CD4-positive, alpha-beta memory T cell (primary cell): ENCODE results near the gene PPIC. TPM values are rescaled to one million over a fixed set of nuclear protein-coding genes. Genes with fewer than 3 reads are reported as not detected.

Experiments
- CTCF ChIA-PET: fragments of 350-600 bp; sonication (Branson Sonifier 250); formaldehyde crosslinking; loops from one replicate; lab custom pipeline; 2021; ENCODE audit warnings: inconsistent platforms; ENCODE audit not compliant: partially characterized antibody; lab: Charles Lee
- POLR2A ChIA-PET: fragments of 350-600 bp; sonication (Branson Sonifier 250); formaldehyde crosslinking; loops from one replicate; lab custom pipeline; 2021; ENCODE audit not compliant: partially characterized antibody; lab: Charles Lee
- DNase-seq, 5 donors: peaks; one replicate each; pipeline versions ENCODE4 v3.0.0 to v3.0.0-alpha.2; 2020 to 2022; ENCODE audit warnings: mixed read lengths in 1 of 5
- H3K27ac ChIP-seq: one replicate; pipeline ENCODE4 v1.7.0; 2013; ENCODE audit warnings: low read depth, low read length
- H3K27me3 ChIP-seq: 2 replicates; pipeline ENCODE4 v1.7.0; 2013; ENCODE audit warnings: mild to moderate bottlenecking, low read length, moderate library complexity; ENCODE audit not compliant: insufficient read depth
- H3K36me3 ChIP-seq: 2 replicates; pipeline ENCODE4 v1.7.0; 2013; ENCODE audit warnings: mild to moderate bottlenecking, low read length, moderate library complexity; ENCODE audit not compliant: insufficient read depth
- H3K4me1 ChIP-seq: 2 replicates; pipeline ENCODE4 v1.7.0; 2013; ENCODE audit warnings: mild to moderate bottlenecking, low read length, moderate library complexity; ENCODE audit not compliant: insufficient read depth
- H3K4me3 ChIP-seq, 2 donors: one replicate each; pipeline ENCODE4 v1.7.0; 2013; ENCODE audit warnings: low read length in 2 of 2, mild to moderate bottlenecking in 1 of 2
- H3K9me3 ChIP-seq, 2 donors: one replicate each; pipeline ENCODE4 v1.7.0; 2013; ENCODE audit warnings: low read length in 2 of 2, control low read depth in 1 of 2; ENCODE audit not compliant: control insufficient read depth in 1 of 2
- H3K27ac Mint-ChIP-seq, 7 donors: one replicate each; pipeline ENCODE4 v1.8.0; 2020 to 2021; ENCODE audit warnings: mixed read lengths in 7 of 7, mild to moderate bottlenecking in 6 of 7, inconsistent platforms in 3 of 7, moderate library complexity in 3 of 7
- H3K27me3 Mint-ChIP-seq, 2 donors: one replicate each; pipeline ENCODE4 v1.8.0; 2020 to 2021; ENCODE audit warnings: mixed read lengths in 2 of 2
- H3K36me3 Mint-ChIP-seq, 2 donors: one replicate each; pipeline ENCODE4 v1.8.0; 2020 to 2021; ENCODE audit warnings: mixed read lengths in 2 of 2, inconsistent platforms in 1 of 2, mild to moderate bottlenecking in 1 of 2
- H3K4me1 Mint-ChIP-seq, 4 donors: one replicate each; pipeline ENCODE4 v1.8.0; 2020 to 2021; ENCODE audit warnings: mixed read lengths in 4 of 4, mild to moderate bottlenecking in 1 of 4
- H3K4me3 Mint-ChIP-seq, 8 donors: one replicate each; pipeline ENCODE4 v1.8.0; 2020 to 2021; ENCODE audit warnings: mixed read lengths in 8 of 8, mild to moderate bottlenecking in 7 of 8, moderate library complexity in 6 of 8, inconsistent platforms in 3 of 8
- H3K9me3 Mint-ChIP-seq, 8 donors: one replicate each; pipeline ENCODE4 v1.8.0; 2020 to 2021; ENCODE audit warnings: mixed read lengths in 8 of 8, mild to moderate bottlenecking in 5 of 8, inconsistent platforms in 3 of 8, moderate library complexity in 1 of 8
- intact Hi-C: fragments of 100-400 bp; cut with micrococcal nuclease; formaldehyde crosslinking; loops from one replicate; pipeline ENCODE4 v1.15.1; 2023
- polyA plus RNA-seq, 2 donors: library from polyadenylated mRNA; unstranded; fragments of 300-500 nt; fragmentation: Illumina TruSeq; gene quantifications; one replicate each; pipeline ENCODE4 v1.2.3, GENCODE V29; 2021
- total RNA-seq, 2 experiments: library from RNA; stranded (reverse); gene quantifications; one replicate each; pipeline ENCODE4 v1.2.3, GENCODE V29; 2021

Gene PPIC
- total and polyA plus RNA-seq, 4 experiments from 2014 or later, result not detected

DNA sequence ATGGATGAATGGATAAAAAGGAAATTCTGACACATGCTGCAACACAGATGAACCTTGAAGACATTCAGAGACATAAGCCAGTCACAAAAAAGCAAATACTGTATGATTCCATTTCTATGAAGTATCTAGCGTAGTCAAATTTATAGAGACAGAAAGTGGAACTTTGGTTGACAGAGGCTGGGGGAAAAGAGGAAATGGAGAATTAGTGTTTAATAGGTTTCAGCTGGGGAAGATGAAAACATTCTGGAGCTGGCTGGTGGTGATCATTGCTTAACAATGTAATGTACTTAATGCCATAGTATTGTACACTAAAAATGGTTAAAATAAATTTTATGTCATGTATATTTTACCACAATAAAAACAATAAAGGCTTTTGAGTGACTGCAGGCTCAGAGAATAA lies 24.2 kb downstream of the PPIC start:
- Mint-ChIP-seq H3K9me3 (peaks cover 1 to 12% (median 4%) of the 10 kb centered on the region in 8 donors), H3K36me3 (peaks cover 2 to 28% of the 10 kb centered on the region in 2 donors), H3K4me1 (no peaks in the 10 kb centered on the region), H3K27me3 (no peaks in the 10 kb centered on the region), H3K27ac (no peak overlapping the region), H3K4me3 (no peak overlapping the region)
- ChIA-PET CTCF (no interaction called here), POLR2A (no interaction called here)
- H3K27me3 ChIP-seq, result no peaks in the 10 kb centered on the region
- H3K4me1 ChIP-seq, result no peaks in the 10 kb centered on the region
- no peak for DNase-seq
- no peak overlapping the region for H3K4me3 ChIP-seq
- no peak overlapping the region for H3K27ac ChIP-seq
- no peaks in the 10 kb centered on the region for H3K36me3 ChIP-seq
- intact Hi-C loops, result no loop called here
- H3K9me3 ChIP-seq, result no peaks in the 10 kb centered on the region

DNA sequence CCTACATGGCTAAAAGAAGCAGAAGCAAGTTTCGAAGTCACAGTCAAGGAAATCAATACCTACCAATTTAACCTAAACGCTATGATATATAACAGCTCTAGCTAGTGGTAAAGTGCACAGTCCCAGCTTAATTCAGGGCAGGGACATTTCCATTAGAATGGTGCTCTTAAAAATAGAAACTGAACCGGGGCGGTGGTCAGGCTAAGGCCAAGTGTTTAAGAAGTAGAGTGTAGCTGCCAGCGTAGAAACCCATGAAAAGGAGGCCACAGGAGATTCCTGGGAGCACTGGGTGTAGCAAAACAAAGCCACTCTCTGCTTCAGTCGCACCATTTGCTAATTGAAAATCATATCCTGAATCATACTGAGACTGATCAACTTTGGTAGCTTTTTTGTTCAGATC lies 28.8 kb downstream of the PPIC start:
- intact Hi-C loops, result no loop called here
- no peak overlapping the region for H3K27ac Mint-ChIP-seq
- H3K4me1 Mint-ChIP-seq, result no peaks in the 10 kb centered on the region
- DNase-seq, result no peak
- Histone ChIP-seq H3K4me1 (no peaks in the 10 kb centered on the region), H3K9me3 (no peaks in the 10 kb centered on the region), H3K36me3 (no peaks in the 10 kb centered on the region), H3K27me3 (no peaks in the 10 kb centered on the region), H3K4me3 (no peak overlapping the region), H3K27ac (no peak overlapping the region)
- POLR2A ChIA-PET, result no interaction called here
- no peak overlapping the region for H3K4me3 Mint-ChIP-seq
- CTCF ChIA-PET, result interaction anchor here (1.3 kb wide), 1 partner anchor 13 kb away, joined by 3 read pairs; no protein-coding TSS in a partner anchor
- peaks cover 13 to 44% of the 10 kb centered on the region in 2 donors for H3K36me3 Mint-ChIP-seq
- no peaks in the 10 kb centered on the region for H3K27me3 Mint-ChIP-seq
- peaks cover 0 to 4% (median 0%) of the 10 kb centered on the region in 8 donors for H3K9me3 Mint-ChIP-seq

GRCh38 chr5:123007182-123007581 lies 29.3 kb downstream of the PPIC start:
- Mint-ChIP-seq H3K4me1 (no peaks in the 10 kb centered on the region), H3K4me3 (no peak overlapping the region), H3K36me3 (peaks cover 13 to 40% of the 10 kb centered on the region in 2 donors), H3K27ac (no peak overlapping the region), H3K9me3 (peaks cover 0 to 4% (median 0%) of the 10 kb centered on the region in 8 donors), H3K27me3 (no peaks in the 10 kb centered on the region)
- intact Hi-C loops, result no loop called here
- Histone ChIP-seq H3K27ac (no peak overlapping the region), H3K9me3 (no peaks in the 10 kb centered on the region), H3K36me3 (no peaks in the 10 kb centered on the region), H3K4me3 (no peak overlapping the region), H3K4me1 (no peaks in the 10 kb centered on the region), H3K27me3 (no peaks in the 10 kb centered on the region)
- CTCF ChIA-PET, result interaction anchor here (1.3 kb wide), 1 partner anchor 12 kb away, joined by 3 read pairs; no protein-coding TSS in a partner anchor
- DNase-seq, result no peak
- POLR2A ChIA-PET, result no interaction called here

DNA sequence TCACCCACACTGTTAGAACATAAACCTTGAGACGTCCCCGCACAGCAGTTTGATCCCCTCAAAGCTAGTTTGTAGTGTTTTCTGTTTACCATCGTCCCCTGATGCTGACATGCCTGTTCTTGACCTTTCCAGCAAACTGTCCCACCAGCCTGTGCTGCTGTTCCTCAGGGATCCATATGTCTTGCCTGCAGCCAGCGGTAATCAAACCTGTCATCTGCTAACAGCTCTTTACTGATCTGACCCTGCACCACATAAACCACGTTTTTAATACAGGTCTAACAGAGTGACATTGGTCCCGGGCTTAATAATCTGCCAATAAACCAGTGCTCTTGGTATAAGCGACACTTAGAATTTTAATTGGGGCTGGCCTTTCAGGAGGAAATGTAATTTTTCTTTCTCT lies 34.7 kb downstream of the PPIC start:
- ChIA-PET CTCF (no interaction called here), POLR2A (no interaction called here)
- H3K4me3 Mint-ChIP-seq, result no peak overlapping the region
- H3K36me3 Mint-ChIP-seq, result peaks cover 19 to 22% of the 10 kb centered on the region in 2 donors
- Histone ChIP-seq H3K27ac (no peak overlapping the region), H3K4me1 (no peaks in the 10 kb centered on the region), H3K36me3 (no peaks in the 10 kb centered on the region), H3K9me3 (no peaks in the 10 kb centered on the region), H3K27me3 (no peaks in the 10 kb centered on the region), H3K4me3 (no peak overlapping the region)
- H3K4me1 Mint-ChIP-seq, result no peaks in the 10 kb centered on the region
- intact Hi-C loops, result loop anchor here (5.0 kb wide), 1 partner anchor 810 kb away; no protein-coding TSS in a partner anchor
- H3K9me3 Mint-ChIP-seq, result peaks cover 0 to 2% (median 0%) of the 10 kb centered on the region in 8 donors
- H3K27me3 Mint-ChIP-seq, result no peaks in the 10 kb centered on the region
- no peak for DNase-seq
- no peak overlapping the region for H3K27ac Mint-ChIP-seq

DNA sequence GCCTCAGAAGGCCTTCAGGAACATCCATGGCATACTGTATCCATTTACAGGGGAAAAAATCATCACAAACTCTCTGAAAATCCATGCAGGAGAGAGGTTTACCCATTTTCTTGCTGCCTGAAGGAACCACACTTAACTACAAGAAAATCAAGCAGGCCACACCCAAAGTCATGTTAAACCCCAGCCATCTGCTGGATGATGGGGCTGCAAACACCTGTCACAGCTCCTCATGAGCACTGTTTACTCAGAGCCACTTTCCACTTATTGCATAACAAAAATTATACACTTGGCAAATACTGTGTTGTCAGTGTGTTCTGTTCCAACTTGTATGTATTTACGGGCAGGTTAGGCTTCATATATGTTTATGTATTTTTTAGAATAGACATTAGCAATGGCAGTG lies 35.8 kb downstream of the PPIC start:
- H3K9me3 ChIP-seq, result no peaks in the 10 kb centered on the region
- no peak for DNase-seq
- intact Hi-C loops, result loop anchor here (5.0 kb wide), 1 partner anchor 808 kb away; no protein-coding TSS in a partner anchor
- H3K36me3 Mint-ChIP-seq, result peaks cover 14 to 19% of the 10 kb centered on the region in 2 donors
- H3K4me3 Mint-ChIP-seq, result no peak overlapping the region
- no peaks in the 10 kb centered on the region for H3K36me3 ChIP-seq
- H3K4me1 ChIP-seq, result no peaks in the 10 kb centered on the region
- POLR2A ChIA-PET, result no interaction called here
- peaks cover 0 to 2% (median 0%) of the 10 kb centered on the region in 8 donors for H3K9me3 Mint-ChIP-seq
- H3K27me3 Mint-ChIP-seq, result no peaks in the 10 kb centered on the region
- no peaks in the 10 kb centered on the region for H3K4me1 Mint-ChIP-seq
- H3K4me3 ChIP-seq, result no peak overlapping the region
- no peaks in the 10 kb centered on the region for H3K27me3 ChIP-seq
- H3K27ac ChIP-seq, result no peak overlapping the region
- H3K27ac Mint-ChIP-seq, result no peak overlapping the region
- CTCF ChIA-PET, result no interaction called here

DNA sequence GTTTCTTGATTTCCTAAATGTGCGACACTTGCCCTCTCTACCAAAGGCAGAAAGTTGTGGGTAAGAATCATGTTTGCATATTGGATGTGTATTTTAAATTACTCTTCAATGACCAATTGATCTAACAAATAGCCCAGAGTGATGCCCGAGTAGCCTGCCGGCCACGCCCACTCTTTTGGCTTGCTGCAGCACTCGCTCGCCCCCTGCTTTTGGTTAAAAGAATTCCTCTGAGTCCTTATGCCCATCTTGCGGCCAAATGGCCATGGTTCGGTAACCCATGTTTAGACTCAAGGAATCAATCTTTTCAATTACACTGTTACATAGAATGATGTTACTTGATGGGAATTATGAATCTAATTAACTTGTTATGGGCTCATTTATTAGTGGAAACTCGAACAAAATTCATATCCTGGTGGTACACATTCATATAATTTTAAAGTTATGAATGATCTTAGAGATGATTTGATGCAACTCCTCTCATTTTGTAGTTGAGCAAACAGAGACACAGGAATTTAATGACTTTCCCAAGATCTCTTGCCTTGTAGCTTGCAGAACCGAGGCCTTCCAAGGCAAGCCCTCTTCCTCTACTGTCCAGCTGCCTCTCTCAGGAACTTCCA lies 36.5 kb downstream of the PPIC start:
- no peaks in the 10 kb centered on the region for H3K4me1 Mint-ChIP-seq
- CTCF ChIA-PET, result no interaction called here
- POLR2A ChIA-PET, result no interaction called here

DNA sequence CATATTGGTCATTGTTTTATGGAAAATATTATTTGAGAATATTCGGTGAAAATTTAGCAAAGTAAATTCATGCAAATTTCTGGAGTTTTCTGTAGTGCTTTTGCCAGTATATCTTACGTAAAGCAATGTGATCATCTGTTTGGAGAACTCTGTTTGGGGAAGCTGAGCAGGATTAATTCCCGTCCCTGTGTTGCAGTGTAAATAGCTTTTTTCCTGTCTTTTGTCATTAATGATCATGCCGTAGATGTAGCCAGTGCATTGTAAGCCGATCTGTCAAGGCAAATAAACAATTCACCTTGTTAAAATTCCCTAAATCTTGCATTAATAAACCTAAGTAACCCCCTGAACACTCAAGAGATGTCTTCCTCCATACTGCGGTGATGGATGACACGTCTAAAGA lies 39.2 kb downstream of the PPIC start:
- H3K27ac Mint-ChIP-seq, result no peak overlapping the region
- ChIA-PET CTCF (no interaction called here), POLR2A (no interaction called here)
- H3K4me1 Mint-ChIP-seq, result no peaks in the 10 kb centered on the region
- peaks cover 8 to 9% of the 10 kb centered on the region in 2 donors for H3K36me3 Mint-ChIP-seq
- no peaks in the 10 kb centered on the region for H3K36me3 ChIP-seq
- DNase-seq, result no peak
- H3K4me3 ChIP-seq, result no peak overlapping the region
- H3K4me3 Mint-ChIP-seq, result no peak overlapping the region
- intact Hi-C loops, result no loop called here
- no peaks in the 10 kb centered on the region for H3K4me1 ChIP-seq
- H3K27me3 Mint-ChIP-seq, result no peaks in the 10 kb centered on the region
- H3K27ac ChIP-seq, result no peak overlapping the region
- H3K9me3 ChIP-seq, result no peaks in the 10 kb centered on the region
- no peaks in the 10 kb centered on the region for H3K9me3 Mint-ChIP-seq
- no peaks in the 10 kb centered on the region for H3K27me3 ChIP-seq

More for the DNA sequence above, 36.5 kb downstream of the PPIC start:
- H3K9me3 ChIP-seq, result no peaks in the 10 kb centered on the region
- peaks cover 9 to 16% of the 10 kb centered on the region in 2 donors for H3K36me3 Mint-ChIP-seq
- H3K4me1 ChIP-seq, result no peaks in the 10 kb centered on the region
- H3K27ac Mint-ChIP-seq, result peak overlapping the region in 2 of 7 donors; percentile 13 to 15
- intact Hi-C loops, result loop anchor here (5.0 kb wide), 1 partner anchor 808 kb away; no protein-coding TSS in a partner anchor
- no peaks in the 10 kb centered on the region for H3K27me3 Mint-ChIP-seq
- peaks cover 0 to 2% (median 0%) of the 10 kb centered on the region in 8 donors for H3K9me3 Mint-ChIP-seq
- peak in 3 of 5 donors; percentile 1 to 12 (median 11) for DNase-seq
- no peak overlapping the region for H3K4me3 Mint-ChIP-seq
- H3K27ac ChIP-seq, result no peak overlapping the region
- no peak overlapping the region for H3K4me3 ChIP-seq
- no peaks in the 10 kb centered on the region for H3K27me3 ChIP-seq
- no peaks in the 10 kb centered on the region for H3K36me3 ChIP-seq
